HepG2 (cell line): ENCODE results near the gene LIMS2. TPM values are rescaled to one million over a fixed set of nuclear protein-coding genes. Genes with fewer than 3 reads are reported as not detected.

ENCODE experiments used
- AGO1 ChIP-seq: fragments of 200-400 bp; formaldehyde crosslinking; IDR thresholded peaks from 2 replicates; pipeline ENCODE4 v1.6.1; 2017; ENCODE audit warnings: mild to moderate bottlenecking, low read depth, low read length, moderate library complexity; ENCODE audit not compliant: poor library complexity, severe bottlenecking
- AKAP8 ChIP-seq: sonication (generic); formaldehyde crosslinking; IDR thresholded peaks from 2 replicates; pipeline ENCODE4 v1.5.1; 2020; ENCODE audit warnings: mild to moderate bottlenecking, missing genetic modification reagents
- ARNTL ChIP-seq: sonication (generic); formaldehyde crosslinking; IDR thresholded peaks from 2 replicates; pipeline ENCODE4 v1.4.0; 2020; ENCODE audit warnings: mild to moderate bottlenecking, missing genetic modification reagents
- BRD4 ChIP-seq: sonication (generic); formaldehyde crosslinking; IDR thresholded peaks from 2 replicates; pipeline ENCODE4 v1.4.0; 2020; ENCODE audit warnings: missing genetic modification reagents
- DR1 ChIP-seq: sonication (generic); formaldehyde crosslinking; IDR thresholded peaks from 2 replicates; pipeline ENCODE4 v1.8.0; 2021; ENCODE audit warnings: mild to moderate bottlenecking, missing genetic modification reagents, inconsistent platforms
- ETV6 ChIP-seq: sonication (generic); formaldehyde crosslinking; conservative IDR thresholded peaks from 2 replicates; pipeline ENCODE4 v1.4.0; 2020; ENCODE audit warnings: missing genetic modification reagents
- FIP1L1 ChIP-seq: fragments of 200-400 bp; formaldehyde crosslinking; IDR thresholded peaks from 2 replicates; pipeline ENCODE4 v1.6.1; 2018; ENCODE audit warnings: low read depth, mild to moderate bottlenecking, low read length, moderate library complexity, borderline replicate concordance; ENCODE audit not compliant: insufficient read depth
- FOXK1 ChIP-seq: sonication (generic); formaldehyde crosslinking; IDR thresholded peaks from 2 replicates; pipeline ENCODE4 v1.4.0; 2020; ENCODE audit warnings: low read depth, missing genetic modification reagents, borderline replicate concordance
- FOXP1 ChIP-seq, 2 experiments: fragments of 450-650 bp in 1 of 2; IDR thresholded peaks; 2 replicates each; pipeline ENCODE4 v1.6.1; 2017 to 2018; ENCODE audit warnings: antibody characterized with exemption in 1 of 2
- GABPA ChIP-seq, 2 experiments: IDR thresholded peaks; 2 replicates each; pipeline ENCODE4 v1.6.1; 2011 to 2016; ENCODE audit warnings: low read depth in 2 of 2, low read length in 1 of 2, missing biosample characterization in 1 of 2, missing genetic modification characterization in 1 of 2
- GATAD2A ChIP-seq: IDR thresholded peaks from 2 replicates; pipeline ENCODE4 v1.6.1; 2016
- HOXA3 ChIP-seq: sonication (generic); formaldehyde crosslinking; IDR thresholded peaks from 2 replicates; pipeline ENCODE4 v1.5.0; 2020; ENCODE audit warnings: missing genetic modification reagents
- KLF11 ChIP-seq: IDR thresholded peaks from 2 replicates; pipeline ENCODE4 v1.6.1; 2016; ENCODE audit warnings: missing compliant biosample characterization
- NBN ChIP-seq: fragments of 450-650 bp; conservative IDR thresholded peaks from 2 replicates; pipeline ENCODE4 v1.6.1; 2017
- PPARG ChIP-seq: conservative IDR thresholded peaks from 2 replicates; pipeline ENCODE4 v1.6.1; 2016; ENCODE audit warnings: missing biosample characterization, missing genetic modification reagents
- RFXAP ChIP-seq: sonication (generic); formaldehyde crosslinking; IDR thresholded peaks from 2 replicates; pipeline ENCODE4 v1.4.0; 2020; ENCODE audit warnings: missing genetic modification reagents, borderline replicate concordance
- RNF2 ChIP-seq: fragments of 450-650 bp; conservative IDR thresholded peaks from 2 replicates; pipeline ENCODE4 v1.6.1; 2016; ENCODE audit warnings: low read depth
- SPEN ChIP-seq: sonication (generic); formaldehyde crosslinking; IDR thresholded peaks from 2 replicates; pipeline ENCODE4 v1.5.1; 2020; ENCODE audit warnings: low read depth, mild to moderate bottlenecking, missing genetic modification reagents
- TEAD3 ChIP-seq: optimal IDR thresholded peaks from 2 replicates; pipeline ENCODE3; 2016; ENCODE audit warnings: borderline replicate concordance
- WIZ ChIP-seq: sonication (generic); formaldehyde crosslinking; IDR thresholded peaks from 2 replicates; pipeline ENCODE4 v1.5.1; 2020; ENCODE audit warnings: mild to moderate bottlenecking, missing genetic modification reagents
- ZNF33B ChIP-seq: sonication (generic); formaldehyde crosslinking; IDR thresholded peaks from 2 replicates; pipeline ENCODE4 v1.5.1; 2020; ENCODE audit warnings: mild to moderate bottlenecking, missing genetic modification reagents
- ZNF383 ChIP-seq: sonication (generic); formaldehyde crosslinking; IDR thresholded peaks from 2 replicates; pipeline ENCODE4 v1.4.0; 2020; ENCODE audit warnings: missing genetic modification reagents, mild to moderate bottlenecking, borderline replicate concordance
- ZNF605 ChIP-seq: sonication (generic); formaldehyde crosslinking; IDR thresholded peaks from 2 replicates; pipeline ENCODE4 v1.8.0; 2022; ENCODE audit warnings: mild to moderate bottlenecking, missing genetic modification reagents
- ZNF768 ChIP-seq: sonication (generic); formaldehyde crosslinking; IDR thresholded peaks from 2 replicates; pipeline ENCODE4 v1.4.0; 2020; ENCODE audit warnings: missing genetic modification reagents
- ZSCAN29 ChIP-seq: sonication (generic); formaldehyde crosslinking; conservative IDR thresholded peaks from 2 replicates; pipeline ENCODE4 v1.4.0; 2020; ENCODE audit warnings: mild to moderate bottlenecking, missing genetic modification reagents
- ZSCAN9 ChIP-seq: IDR thresholded peaks from 2 replicates; pipeline ENCODE4 v1.6.1; 2016; ENCODE audit warnings: borderline replicate concordance
- polyA plus RNA-seq, 8 experiments: library from polyadenylated mRNA; depleted of rRNA in 3 of 8; stranded (reverse) in 7 of 8; unstranded in 1 of 8; fragments of >200 nt; fragmentation: Illumina TruSeq in 4 of 8; extraction: Trizol in 4 of 8; gene quantifications; 2 replicates each; pipeline versions ENCODE4 v1.2.1 to v1.2.3, GENCODE V29; 2011 to 2016; ENCODE audit warnings: low read depth in 4 of 8, missing spikeins in 1 of 8, mixed read lengths in 1 of 8; ENCODE audit not compliant: insufficient read depth in 1 of 8
- total RNA-seq, 5 experiments: library from RNA; depleted of rRNA; stranded (reverse); fragments of >200 nt; fragmentation: Illumina TruSeq; extraction: Trizol; gene quantifications; 2 replicates each; pipeline ENCODE4 v1.2.3, GENCODE V29; 2016; ENCODE audit warnings: low read depth in 1 of 5
- TF ChIP-seq, protein P1 (sequence below): sonication (generic); formaldehyde crosslinking; IDR thresholded peaks from 2 replicates; pipeline ENCODE4 v1.5.0; 2020; ENCODE audit warnings: missing genetic modification reagents, mild to moderate bottlenecking, borderline replicate concordance
- TF ChIP-seq, protein P2 (sequence below): IDR thresholded peaks from 2 replicates; pipeline ENCODE4 v1.6.1; 2016; ENCODE audit warnings: low read depth
- TF ChIP-seq, protein P3 (sequence below): IDR thresholded peaks from 2 replicates; pipeline ENCODE4 v1.6.1; 2012; ENCODE audit warnings: inconsistent platforms

LIMS2 gene
- total and polyA plus RNA-seq, 2 of the 13 experiments (the other 11 are each of a cell fraction or from before 2014, with no cell fraction given) = 1.0 to 1.9 TPM

DNA sequence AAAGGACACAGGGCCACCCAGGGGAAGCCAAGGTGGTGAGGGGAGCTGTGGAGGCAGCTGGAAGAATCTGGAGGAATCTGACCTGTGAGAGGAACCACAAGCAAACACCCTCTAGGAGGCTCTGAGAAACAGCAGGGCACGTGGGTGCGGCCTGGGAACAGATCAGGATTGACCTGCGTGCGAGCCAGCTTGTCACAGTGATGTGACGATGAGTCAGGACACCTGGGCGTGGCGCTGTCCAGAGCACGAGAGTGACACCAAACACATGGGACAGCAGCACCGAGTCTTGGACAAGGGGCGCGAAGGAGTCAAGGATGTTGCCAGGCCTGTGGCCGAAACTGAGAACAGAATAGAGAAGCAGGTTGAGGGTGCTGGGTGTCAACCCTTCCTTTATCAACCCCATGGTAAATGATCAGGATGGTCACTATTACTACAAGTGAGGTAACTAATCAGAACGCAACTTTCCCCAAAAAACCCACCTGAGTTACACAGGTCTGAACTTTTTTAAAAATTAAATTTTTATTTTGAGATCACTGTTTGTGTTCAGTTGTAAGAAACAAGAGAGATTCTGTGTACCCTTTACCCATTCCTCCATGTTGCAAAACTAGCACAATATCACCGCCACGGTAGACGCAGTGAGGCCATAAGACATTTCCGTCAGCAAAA, 25.3 kb upstream of the LIMS2 start (continued):
- TF ChIP-seq FOXK1 (CRISPR knock-in tag) (peak; percentile 48; the same call in 1 of the 2 replicates), RFXAP (CRISPR knock-in tag) (no peak), KLF11 (CRISPR knock-in tag) (peak; percentile 66; the same call in 1 of the 2 replicates), FIP1L1 (0 out of 2 replicates have a peak, but pooled peaks have one; percentile 28), ETV6 (CRISPR knock-in tag) (0 out of 2 replicates have a peak, but pooled peaks have one; percentile 56), PPARG (CRISPR knock-in tag) (0 out of 2 replicates have a peak, but pooled peaks have one; percentile 55), ZSCAN29 (no peak; the same call in 1 of the 2 replicates), AKAP8 (CRISPR knock-in tag) (0 out of 2 replicates have a peak, but pooled peaks have one; percentile 51), DR1 (no peak), ZNF605 (peak; percentile 10; the same call in 1 of the 2 replicates), ZNF768 (CRISPR knock-in tag) (peak; percentile 72), BRD4 (0 out of 2 replicates have a peak, but pooled peaks have one; percentile 57), ZNF383 (peak; percentile 88; the same call in 1 of the 2 replicates), AGO1 (no peak), ZNF33B (CRISPR knock-in tag) (0 out of 2 replicates have a peak, but pooled peaks have one; percentile 70), ARNTL (CRISPR knock-in tag) (0 out of 2 replicates have a peak, but pooled peaks have one; percentile 40), FOXP1 (IDR thresholded peaks at IDR 0.05) (no peak), FOXP1 (CRISPR knock-in tag; IDR thresholded peaks at IDR 0.05) (no peak), HOXA3 (CRISPR knock-in tag) (peak; percentile 78), ZSCAN9 (CRISPR knock-in tag) (peak; percentile 72; the same call in 1 of the 2 replicates), NBN (no peak), GATAD2A (CRISPR knock-in tag) (peak; percentile 80), TEAD3 (CRISPR knock-in tag) (peak; percentile 70), GABPA (IDR thresholded peaks at IDR 0.05; ENCODE audit: low read depth, low read length) (no peak), GABPA (CRISPR knock-in tag; IDR thresholded peaks at IDR 0.05; ENCODE audit: low read depth) (no peak), WIZ (no peak; the same call in 1 of the 2 replicates), RNF2 (peak; percentile 68; the same call in 1 of the 2 replicates), SPEN (CRISPR knock-in tag) (no peak)
- TF ChIP-seq, protein P1, sequence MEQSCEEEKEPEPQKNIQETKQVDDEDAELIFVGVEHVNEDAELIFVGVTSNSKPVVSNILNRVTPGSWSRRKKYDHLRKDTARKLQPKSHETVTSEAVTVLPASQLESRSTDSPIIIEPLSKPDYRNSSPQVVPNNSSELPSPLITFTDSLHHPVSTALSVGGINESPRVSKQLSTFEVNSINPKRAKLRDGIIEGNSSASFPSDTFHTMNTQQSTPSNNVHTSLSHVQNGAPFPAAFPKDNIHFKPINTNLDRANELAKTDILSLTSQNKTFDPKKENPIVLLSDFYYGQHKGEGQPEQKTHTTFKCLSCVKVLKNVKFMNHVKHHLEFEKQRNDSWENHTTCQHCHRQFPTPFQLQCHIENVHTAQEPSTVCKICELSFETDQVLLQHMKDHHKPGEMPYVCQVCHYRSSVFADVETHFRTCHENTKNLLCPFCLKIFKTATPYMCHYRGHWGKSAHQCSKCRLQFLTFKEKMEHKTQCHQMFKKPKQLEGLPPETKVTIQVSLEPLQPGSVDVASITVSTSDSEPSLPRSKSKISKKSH (CRISPR knock-in tag) = 0 out of 2 replicates have a peak, but pooled peaks have one; percentile 29
- TF ChIP-seq, protein P2, sequence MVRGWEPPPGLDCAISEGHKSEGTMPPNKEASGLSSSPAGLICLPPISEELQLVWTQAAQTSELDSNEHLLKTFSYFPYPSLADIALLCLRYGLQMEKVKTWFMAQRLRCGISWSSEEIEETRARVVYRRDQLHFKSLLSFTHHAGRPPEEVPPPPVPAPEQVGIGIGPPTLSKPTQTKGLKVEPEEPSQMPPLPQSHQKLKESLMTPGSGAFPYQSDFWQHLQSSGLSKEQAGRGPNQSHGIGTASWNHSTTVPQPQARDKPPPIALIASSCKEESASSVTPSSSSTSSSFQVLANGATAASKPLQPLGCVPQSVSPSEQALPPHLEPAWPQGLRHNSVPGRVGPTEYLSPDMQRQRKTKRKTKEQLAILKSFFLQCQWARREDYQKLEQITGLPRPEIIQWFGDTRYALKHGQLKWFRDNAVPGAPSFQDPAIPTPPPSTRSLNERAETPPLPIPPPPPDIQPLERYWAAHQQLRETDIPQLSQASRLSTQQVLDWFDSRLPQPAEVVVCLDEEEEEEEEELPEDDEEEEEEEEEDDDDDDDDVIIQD (CRISPR knock-in tag) = peak; percentile 29; the same call in 1 of the 2 replicates
- TF ChIP-seq, protein P3, sequence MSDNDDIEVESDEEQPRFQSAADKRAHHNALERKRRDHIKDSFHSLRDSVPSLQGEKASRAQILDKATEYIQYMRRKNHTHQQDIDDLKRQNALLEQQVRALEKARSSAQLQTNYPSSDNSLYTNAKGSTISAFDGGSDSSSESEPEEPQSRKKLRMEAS = peak; percentile 94
